Measurements from ENCODE around the gene HIVEP3.

Gene HIVEP3

DNA sequence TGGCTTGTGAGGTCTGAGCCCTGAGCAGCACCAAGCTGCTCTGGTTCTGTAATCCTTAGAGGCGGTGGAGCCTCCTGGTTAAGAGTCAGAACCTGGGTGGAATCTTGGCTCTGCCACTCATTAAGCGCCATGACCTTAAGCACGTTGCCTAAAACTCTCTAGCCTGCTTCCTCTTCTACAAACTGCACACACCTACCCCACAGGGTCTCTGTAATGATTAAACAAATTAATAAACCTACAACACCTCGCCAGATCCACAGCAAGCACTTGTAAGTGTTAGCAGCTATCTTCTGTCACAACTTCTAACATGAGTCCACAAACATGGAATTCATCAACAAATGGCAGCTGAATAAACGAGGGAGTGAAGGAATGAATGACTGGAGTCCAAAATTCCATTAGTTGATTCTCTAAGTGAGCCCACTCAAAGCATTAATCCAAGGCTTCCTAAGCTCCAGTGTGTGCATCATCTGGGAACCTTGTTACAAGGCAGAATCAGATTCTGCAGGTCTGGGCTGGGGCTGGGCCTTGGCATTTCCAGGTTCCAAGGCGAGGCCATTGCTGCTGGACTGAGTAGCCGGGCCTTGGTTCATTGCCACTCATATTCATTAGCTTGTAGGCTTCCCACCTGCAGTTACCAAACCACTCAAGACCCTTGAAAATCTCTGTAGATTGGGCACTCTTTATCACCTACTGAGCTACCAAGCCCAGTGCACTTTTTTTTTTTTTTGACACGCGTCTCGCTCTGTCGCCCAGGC lies 168.6 kb downstream of the HIVEP3 start:
- no peak for DNase-seq
- TF ChIP-seq POLR2A (IDR thresholded peaks at IDR 0.05; ENCODE audit: low read length) (no peak), GATA1 (IDR thresholded peaks at IDR 0.05; ENCODE audit: low read depth, low read length) (no peak)

DNA sequence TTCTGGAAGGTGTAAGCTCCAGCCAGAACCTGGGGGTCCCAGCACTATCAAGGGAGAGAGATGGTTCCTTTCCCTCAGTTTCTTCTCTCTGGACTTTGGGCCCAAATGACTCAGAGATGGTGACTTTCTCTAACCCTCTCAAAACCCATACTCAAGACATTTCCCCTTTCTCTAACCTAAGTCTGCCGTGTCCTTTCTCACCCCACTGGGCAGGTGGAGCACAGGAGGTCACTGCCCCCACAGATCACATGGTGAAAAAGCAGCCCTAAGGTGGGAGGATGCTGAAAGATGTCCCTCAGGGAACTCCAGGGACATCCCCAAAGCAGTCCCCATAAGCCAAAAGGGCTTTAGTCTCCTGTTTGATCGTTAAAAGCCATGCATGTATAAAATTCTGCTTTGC lies 173.7 kb downstream of the HIVEP3 start:
- DNase-seq: no peak
- TF ChIP-seq GATA1 (IDR thresholded peaks at IDR 0.05; ENCODE audit: low read depth, low read length) (no peak), POLR2A (IDR thresholded peaks at IDR 0.05; ENCODE audit: low read length) (no peak)

DNA sequence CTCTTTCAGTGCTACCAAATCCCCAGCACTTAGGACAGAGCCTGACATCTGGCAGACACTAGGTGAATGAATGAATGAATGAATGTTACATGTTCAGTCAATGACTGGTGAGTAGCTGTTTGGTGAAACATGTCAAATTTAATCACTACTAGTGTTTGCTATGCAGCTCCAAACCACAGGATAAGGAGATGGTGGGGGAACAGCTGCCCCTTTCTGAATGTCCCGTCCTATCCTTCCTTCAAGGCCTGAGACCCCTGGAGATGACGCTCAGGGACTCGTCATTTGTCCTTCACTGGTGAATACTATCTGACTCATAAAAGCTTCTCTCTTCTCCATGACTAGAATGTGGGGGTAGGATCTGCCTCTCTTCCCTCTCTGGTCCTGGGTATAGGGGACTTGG lies 175.4 kb downstream of the HIVEP3 start:
- no peak for TF ChIP-seq POLR2A (IDR thresholded peaks at IDR 0.05; ENCODE audit: low read length)
- TF ChIP-seq GATA1 (IDR thresholded peaks at IDR 0.05; ENCODE audit: low read depth, low read length): no peak
- no peak for DNase-seq

DNA sequence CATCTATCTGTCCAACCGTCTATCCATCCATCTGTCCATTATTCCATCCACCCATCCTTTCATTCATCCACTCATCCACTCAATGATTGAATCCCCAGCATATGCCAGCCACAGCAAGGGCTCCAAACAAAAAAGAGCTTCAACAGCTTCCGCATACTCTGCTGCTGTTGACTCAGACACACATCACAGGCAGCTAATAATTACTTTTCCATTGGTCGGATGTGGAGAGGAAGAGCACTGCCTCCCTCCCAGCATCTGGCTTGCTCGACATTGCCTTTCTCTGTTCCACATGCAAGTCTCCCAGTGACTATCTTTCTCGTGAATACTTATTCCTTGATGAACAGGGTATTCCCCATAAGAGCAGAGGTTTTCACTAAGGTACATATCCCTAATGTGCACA lies 176.5 kb downstream of the HIVEP3 start:
- TF ChIP-seq POLR2A (IDR thresholded peaks at IDR 0.05; ENCODE audit: low read length) (no peak), GATA1 (IDR thresholded peaks at IDR 0.05; ENCODE audit: low read depth, low read length) (no peak)
- DNase-seq: no peak

DNA sequence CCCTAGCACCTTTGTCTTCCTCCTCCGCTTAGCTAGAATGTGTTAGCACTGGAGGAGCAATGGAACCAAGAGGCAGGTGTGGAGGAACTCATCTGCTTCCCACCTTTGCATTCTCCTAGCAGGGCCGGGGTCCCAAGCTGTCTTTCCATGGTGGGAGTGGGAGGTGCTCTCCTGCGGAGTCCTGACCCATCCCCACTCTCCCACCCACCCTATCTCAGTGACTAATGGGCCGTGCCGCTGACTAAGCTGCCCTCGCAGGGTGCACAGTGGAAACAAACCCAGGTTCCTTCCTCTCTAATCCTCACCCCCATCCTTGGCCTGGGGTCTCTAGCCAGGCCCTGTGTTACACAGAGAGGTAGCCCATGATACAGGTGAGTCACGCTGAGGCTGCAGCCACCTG lies 177.5 kb downstream of the HIVEP3 start:
- DNase-seq: no peak
- TF ChIP-seq POLR2A (IDR thresholded peaks at IDR 0.05; ENCODE audit: low read length) (no peak), GATA1 (IDR thresholded peaks at IDR 0.05; ENCODE audit: low read depth, low read length) (no peak)

DNA sequence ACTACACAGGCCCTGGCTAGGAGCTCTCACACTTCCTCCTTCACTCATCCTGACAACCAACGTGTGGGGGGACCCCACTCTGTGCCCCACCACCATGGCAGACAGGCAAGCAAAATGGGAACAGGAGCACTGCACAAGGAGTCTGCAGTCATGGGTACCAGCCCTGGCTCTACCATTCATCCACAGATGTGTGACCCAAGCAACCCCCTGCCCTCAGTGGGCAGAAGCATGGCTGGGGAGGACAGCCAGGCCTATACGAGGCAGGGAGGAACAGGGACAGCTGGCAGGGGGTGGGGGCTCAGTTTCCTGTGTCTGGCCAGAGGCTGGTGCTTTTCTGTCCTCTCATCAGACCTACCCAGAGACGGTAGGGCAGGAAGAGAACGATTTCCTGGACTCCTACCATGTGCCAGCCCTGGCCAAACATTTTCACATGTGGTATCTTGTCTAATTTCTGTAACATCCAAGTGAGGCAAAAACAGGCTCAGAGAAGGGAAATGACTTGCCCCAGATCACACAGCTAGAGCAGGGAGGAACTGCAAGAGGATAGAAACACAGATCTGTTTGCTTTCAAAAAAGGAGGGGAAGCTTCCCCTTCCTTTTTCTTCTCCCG lies 178.0 kb downstream of the HIVEP3 start:
- DNase-seq: no peak
- TF ChIP-seq POLR2A (IDR thresholded peaks at IDR 0.05; ENCODE audit: low read length): no peak
- TF ChIP-seq GATA1 (IDR thresholded peaks at IDR 0.05; ENCODE audit: low read depth, low read length): no peak

DNA sequence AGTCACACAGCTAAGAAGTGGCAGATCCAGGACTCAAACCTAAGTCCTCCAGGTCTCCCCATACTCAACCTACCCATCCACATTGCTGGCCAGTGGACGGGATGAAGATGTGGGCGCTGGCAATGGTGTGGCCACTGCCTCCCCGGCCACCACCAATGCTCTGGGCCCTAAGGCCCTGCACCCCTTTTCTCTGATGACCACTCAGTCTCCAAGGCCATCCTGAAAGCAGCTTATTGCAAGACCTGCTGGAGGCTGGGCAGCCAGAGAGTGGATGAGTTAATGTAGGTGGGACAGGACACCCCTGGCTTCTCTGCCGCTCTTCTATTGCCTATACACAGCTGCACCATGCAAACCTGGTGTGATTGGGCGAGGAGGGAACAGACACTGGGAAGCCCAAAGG lies 178.7 kb downstream of the HIVEP3 start:
- no peak for DNase-seq
- no peak for TF ChIP-seq POLR2A (IDR thresholded peaks at IDR 0.05; ENCODE audit: low read length)
- no peak for TF ChIP-seq GATA1 (IDR thresholded peaks at IDR 0.05; ENCODE audit: low read depth, low read length)

DNA sequence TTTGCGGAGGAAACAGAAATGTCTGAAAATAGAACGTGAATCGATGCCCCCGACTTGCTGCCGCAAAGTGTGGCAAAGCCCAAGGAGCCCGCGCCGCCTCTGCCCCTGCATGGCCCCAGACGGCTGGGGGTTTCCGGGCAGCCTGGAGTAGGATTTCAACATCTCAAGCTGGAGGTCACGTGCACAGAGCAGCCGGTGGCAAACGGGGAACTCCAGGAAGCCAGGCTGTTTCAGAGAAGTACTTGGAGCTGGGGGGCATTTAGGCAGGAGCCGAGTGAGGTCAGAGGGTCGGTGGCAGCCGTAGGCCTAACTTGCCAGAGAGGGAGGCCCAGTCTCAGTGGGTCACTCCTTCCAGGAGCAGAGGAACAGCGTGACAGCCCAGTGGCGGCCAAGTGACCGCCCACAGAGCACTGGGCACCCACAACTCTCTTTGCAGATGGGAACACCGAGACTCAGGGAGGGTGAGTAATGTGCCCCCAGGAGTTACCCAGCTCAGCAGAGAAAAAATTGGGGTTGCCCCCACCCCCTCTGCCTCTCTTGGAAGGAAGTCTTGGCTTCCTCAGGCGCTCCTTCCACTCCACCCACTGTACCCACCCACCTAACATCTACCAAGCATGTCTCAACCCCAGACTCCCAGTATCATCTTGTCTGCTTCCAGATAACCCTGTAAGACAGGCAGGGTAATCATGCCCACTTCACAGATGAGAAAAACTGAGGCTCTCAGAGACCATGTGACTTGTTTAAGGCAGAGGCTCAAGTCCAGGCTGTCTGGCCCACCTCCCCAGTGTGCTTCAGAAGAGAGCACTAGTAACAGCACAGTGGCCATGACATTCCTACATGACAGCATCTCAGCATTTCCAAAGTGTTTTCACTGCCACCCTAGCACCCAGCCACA lies 179.4 kb downstream of the HIVEP3 start:
- TF ChIP-seq GATA1 (IDR thresholded peaks at IDR 0.05; ENCODE audit: low read depth, low read length): no peak
- no peak for TF ChIP-seq POLR2A (IDR thresholded peaks at IDR 0.05; ENCODE audit: low read length)
- DNase-seq: peak in 1 of 2 experiments; percentile 14

DNA sequence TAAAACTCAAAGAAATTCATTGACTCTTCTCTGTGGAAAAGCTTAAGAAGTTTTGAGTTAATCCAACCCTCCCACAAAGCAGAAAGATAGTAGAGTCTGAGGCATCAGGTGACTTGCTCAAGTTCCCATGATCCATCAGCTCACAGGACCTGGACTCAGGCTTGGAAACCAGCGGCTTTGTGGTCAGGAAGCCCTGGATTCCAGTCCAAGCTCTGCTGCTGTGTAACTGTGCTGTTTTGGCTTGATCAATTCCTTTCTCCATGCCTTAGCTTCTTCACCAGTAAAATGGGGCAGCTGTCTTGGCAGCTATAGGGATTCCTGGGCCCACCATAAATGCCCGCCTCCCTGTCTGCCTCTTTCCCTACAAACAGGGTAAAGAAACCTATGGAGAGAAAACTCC lies 180.2 kb downstream of the HIVEP3 start:
- no peak for TF ChIP-seq POLR2A (IDR thresholded peaks at IDR 0.05; ENCODE audit: low read length)
- no peak for TF ChIP-seq GATA1 (IDR thresholded peaks at IDR 0.05; ENCODE audit: low read depth, low read length)
- no peak for DNase-seq

DNA sequence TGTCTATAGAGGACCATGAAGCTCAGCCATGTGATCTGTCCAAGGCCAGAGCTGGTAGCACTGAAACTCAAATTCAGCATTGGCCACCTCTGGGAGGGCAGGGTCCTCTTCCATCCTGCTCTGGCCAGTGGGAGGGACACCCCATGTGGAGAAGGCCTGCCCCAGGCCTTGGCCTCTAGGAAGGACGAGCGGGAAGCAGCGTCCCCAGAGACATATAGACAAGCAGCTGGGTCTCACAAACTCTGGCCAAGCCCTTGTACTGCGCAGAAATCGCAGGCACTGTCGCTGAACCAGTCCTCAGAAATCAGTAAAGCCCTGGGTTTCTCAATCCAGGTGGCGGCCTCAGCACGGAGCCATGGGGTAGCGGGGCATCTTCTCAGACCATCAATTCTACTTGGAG lies 180.7 kb downstream of the HIVEP3 start:
- TF ChIP-seq GATA1 (IDR thresholded peaks at IDR 0.05; ENCODE audit: low read depth, low read length) (no peak), POLR2A (IDR thresholded peaks at IDR 0.05; ENCODE audit: low read length) (no peak)
- DNase-seq: no peak

DNA sequence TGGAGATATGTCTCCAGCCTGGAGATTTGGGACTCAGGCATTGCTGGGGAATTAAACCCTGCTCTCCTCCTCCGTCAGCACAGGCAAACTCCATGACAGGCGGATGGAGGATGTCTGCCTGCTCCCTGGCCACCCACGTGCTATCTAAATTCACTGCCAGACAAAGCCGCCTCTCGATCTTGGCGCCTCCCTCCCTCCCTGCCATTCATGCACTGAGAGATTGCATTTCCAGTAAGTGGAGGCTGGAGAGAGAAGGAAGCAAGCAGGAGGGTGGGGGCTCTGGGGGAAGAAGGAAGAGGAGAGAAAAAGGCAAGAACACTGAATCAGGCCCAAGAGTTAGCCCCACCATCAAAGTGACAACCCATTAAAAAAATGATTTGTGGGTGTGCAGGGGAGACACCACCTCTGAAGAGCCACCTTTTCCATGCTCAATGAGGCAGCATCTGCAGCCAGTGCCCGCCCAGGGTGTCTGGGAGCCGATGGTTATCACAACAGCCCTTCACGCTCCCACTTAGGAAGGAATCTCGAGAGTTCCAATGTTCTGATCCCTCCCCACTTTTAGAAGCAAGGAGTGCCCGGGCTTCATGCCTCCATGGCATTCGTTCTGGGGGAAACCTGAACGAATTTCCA lies 183.0 kb downstream of the HIVEP3 start:
- no peak for DNase-seq

DNA sequence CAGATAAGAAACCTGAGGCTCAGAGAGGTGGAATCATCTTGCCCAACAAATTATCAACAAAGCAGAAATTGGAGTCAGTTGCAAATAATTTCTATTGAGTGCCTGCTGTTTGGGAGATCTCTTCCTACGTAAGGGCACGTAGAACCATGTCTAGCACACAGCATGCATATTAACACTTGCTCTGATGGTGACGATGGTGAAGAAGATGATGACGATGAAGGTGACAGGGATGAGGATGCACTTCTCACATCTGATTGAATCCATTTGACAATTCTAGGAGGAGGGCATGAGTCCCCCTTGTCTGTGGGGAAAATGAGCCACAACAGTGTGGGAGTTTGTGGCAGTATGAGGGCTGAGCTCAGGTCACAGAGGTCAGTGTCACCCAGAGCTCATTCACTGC lies 183.6 kb downstream of the HIVEP3 start:
- no peak for TF ChIP-seq POLR2A (IDR thresholded peaks at IDR 0.05; ENCODE audit: low read length)
- TF ChIP-seq GATA1 (IDR thresholded peaks at IDR 0.05; ENCODE audit: low read depth, low read length): no peak
- DNase-seq: no peak

More for the DNA sequence above, 183.0 kb downstream of the HIVEP3 start:
- TF ChIP-seq POLR2A (IDR thresholded peaks at IDR 0.05; ENCODE audit: low read length) (no peak), GATA1 (IDR thresholded peaks at IDR 0.05; ENCODE audit: low read depth, low read length) (no peak)

DNA sequence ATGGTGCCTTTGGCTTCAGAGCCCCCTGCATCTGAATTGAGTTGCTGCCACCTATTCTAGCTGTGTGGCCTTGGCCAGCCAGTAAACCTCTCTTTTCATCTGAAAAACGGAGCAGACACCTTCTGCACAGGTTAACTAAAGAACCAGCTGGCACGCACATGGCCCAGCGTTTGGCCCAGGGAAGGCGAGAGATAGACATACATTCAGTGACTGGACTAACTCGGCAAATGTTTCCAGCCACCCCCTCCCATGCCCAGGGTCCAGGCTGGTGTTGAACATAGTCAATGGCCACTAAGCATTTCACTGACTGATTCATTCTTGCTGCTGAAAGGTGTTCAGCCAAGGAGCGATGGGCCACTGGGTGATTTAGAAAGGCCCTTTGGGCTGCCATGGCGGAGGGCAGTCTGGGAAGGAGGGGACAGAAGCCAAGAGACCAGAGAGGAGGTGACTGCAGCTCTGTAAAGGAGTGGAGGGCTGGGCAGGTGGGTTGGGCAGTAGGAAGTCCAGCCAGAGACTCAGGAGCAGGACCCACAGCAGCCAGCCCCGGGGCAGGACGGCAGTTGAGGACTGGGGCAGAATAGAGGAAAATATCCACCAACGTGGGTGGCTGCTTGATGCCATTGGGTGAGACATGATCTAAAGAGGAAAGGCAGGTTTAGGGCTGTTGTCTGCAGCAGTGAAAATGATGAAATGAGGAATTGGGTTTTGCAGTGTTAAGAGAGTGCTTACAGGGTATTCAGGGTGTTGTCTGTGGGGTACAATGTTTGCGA lies 184.3 kb downstream of the HIVEP3 start:
- no peak for TF ChIP-seq POLR2A (IDR thresholded peaks at IDR 0.05; ENCODE audit: low read length)
- no peak for TF ChIP-seq GATA1 (IDR thresholded peaks at IDR 0.05; ENCODE audit: low read depth, low read length)
- DNase-seq: no peak

Data from erythroblast (primary cell).